Astrocyte (in vitro differentiated cells and primary cell): ENCODE measurements around the gene SDHAF3. TPM values are rescaled to one million over a fixed set of nuclear protein-coding genes. Genes with fewer than 3 reads are reported as not detected.

Source experiments
- DNase-seq: peaks from one replicate; pipeline ENCODE4 v3.0.0-alpha.2; 2010; ENCODE audit warnings: low read depth
- FAIRE-seq: peaks from 2 replicates; lab custom pipeline; 2011; peaks lifted over from hg19 to GRCh38; lab: Jason Lieb, UNC
- H2AFZ ChIP-seq: 2 replicates; pipeline ENCODE4 v1.6.0; 2012; ENCODE audit warnings: low read depth, low read length, inconsistent platforms
- H3K27ac ChIP-seq: 2 replicates; pipeline ENCODE4 v1.5.1; 2011; ENCODE audit warnings: low read depth, low read length, inconsistent platforms
- H3K27me3 ChIP-seq: 2 replicates; pipeline ENCODE4 v1.6.0; 2011; ENCODE audit warnings: low read length, inconsistent platforms; ENCODE audit not compliant: insufficient read depth
- H3K36me3 ChIP-seq: 2 replicates; pipeline ENCODE4 v1.5.1; 2011; ENCODE audit warnings: low read length, inconsistent platforms; ENCODE audit not compliant: insufficient read depth
- H3K4me1 ChIP-seq: 2 replicates; pipeline ENCODE4 v1.5.1; 2011; ENCODE audit warnings: low read length, inconsistent platforms; ENCODE audit not compliant: insufficient read depth
- H3K4me2 ChIP-seq: 2 replicates; pipeline ENCODE4 v1.6.0; 2012; ENCODE audit warnings: low read length, inconsistent platforms
- H3K4me3 ChIP-seq: 2 replicates; pipeline ENCODE4 v1.5.1; 2011; ENCODE audit warnings: low read depth, mild to moderate bottlenecking, low read length, inconsistent platforms; ENCODE audit not compliant: insufficient read depth
- H3K79me2 ChIP-seq: 2 replicates; pipeline ENCODE4 v1.6.0; 2012; ENCODE audit warnings: mild to moderate bottlenecking, low read length, inconsistent platforms; ENCODE audit not compliant: insufficient read depth
- H3K9ac ChIP-seq: 2 replicates; pipeline ENCODE4 v1.6.0; 2012; ENCODE audit warnings: mild to moderate bottlenecking, low read length, inconsistent platforms
- H3K9me3 ChIP-seq: 2 replicates; pipeline ENCODE4 v1.5.1; 2012; ENCODE audit warnings: low read depth, mild to moderate bottlenecking, low read length, inconsistent platforms; ENCODE audit not compliant: insufficient read depth
- H4K20me1 ChIP-seq: 2 replicates; pipeline ENCODE4 v1.6.0; 2012; ENCODE audit warnings: low read length, inconsistent platforms; ENCODE audit not compliant: insufficient read depth
- H3K27ac Mint-ChIP-seq: one replicate; pipeline ENCODE4 v1.8.0; 2021; ENCODE audit warnings: mild to moderate bottlenecking, mixed read lengths; ENCODE audit not compliant: unreplicated experiment
- H3K27me3 Mint-ChIP-seq: one replicate; pipeline ENCODE4 v1.8.0; 2021; ENCODE audit warnings: low read depth, mixed read lengths; ENCODE audit not compliant: unreplicated experiment
- H3K36me3 Mint-ChIP-seq: one replicate; pipeline ENCODE4 v1.8.0; 2021; ENCODE audit warnings: low read depth, mixed read lengths; ENCODE audit not compliant: unreplicated experiment
- H3K4me1 Mint-ChIP-seq: one replicate; pipeline ENCODE4 v1.8.0; 2021; ENCODE audit warnings: low read depth, mixed read lengths; ENCODE audit not compliant: unreplicated experiment
- H3K4me3 Mint-ChIP-seq: one replicate; pipeline ENCODE4 v1.8.0; 2021; ENCODE audit warnings: mild to moderate bottlenecking, moderate library complexity, mixed read lengths; ENCODE audit not compliant: unreplicated experiment
- H3K9me3 Mint-ChIP-seq: one replicate; pipeline ENCODE4 v1.8.0; 2021; ENCODE audit warnings: mild to moderate bottlenecking, mixed read lengths; ENCODE audit not compliant: unreplicated experiment
- EZH2 ChIP-seq: IDR thresholded peaks from 2 replicates; pipeline ENCODE4 v1.6.1; 2012; ENCODE audit warnings: mild to moderate bottlenecking, low read length, inconsistent platforms; ENCODE audit not compliant: insufficient read depth
- total RNA-seq: library from RNA; stranded (reverse); gene quantifications from 2 replicates; pipeline ENCODE4 v1.2.1, GENCODE V29; 2021
- TF ChIP-seq, protein P1 (sequence below): IDR thresholded peaks from 2 replicates; pipeline ENCODE4 v1.5.1; 2011; ENCODE audit warnings: low read depth, mild to moderate bottlenecking, inconsistent platforms, low read length, moderate library complexity; ENCODE audit not compliant: insufficient read depth

The SDHAF3 gene
- total RNA-seq, 1 donor from 2014 or later: 10.8 TPM

GRCh38 chr7:97078023-97078969, 39.2 kb upstream of the SDHAF3 start:
- H3K79me2 ChIP-seq: no peaks in the 10 kb centered on the region
- Mint-ChIP-seq H3K27ac (no peak overlapping the region), H3K27me3 (no peaks in the 10 kb centered on the region), H3K4me1 (peaks cover 6% of the 10 kb centered on the region), H3K4me3 (no peak overlapping the region), H3K36me3 (peaks cover 2% of the 10 kb centered on the region), H3K9me3 (no peaks in the 10 kb centered on the region)
- H3K27ac ChIP-seq: no peak overlapping the region
- H4K20me1 ChIP-seq: no peaks in the 10 kb centered on the region
- H3K4me3 ChIP-seq: no peak overlapping the region
- H3K4me2 ChIP-seq: no peak overlapping the region
- H3K36me3 ChIP-seq: no peaks in the 10 kb centered on the region
- no peak overlapping the region for H3K9ac ChIP-seq
- no peaks in the 10 kb centered on the region for H3K4me1 ChIP-seq
- TF ChIP-seq EZH2: no peak
- TF ChIP-seq, protein P1, sequence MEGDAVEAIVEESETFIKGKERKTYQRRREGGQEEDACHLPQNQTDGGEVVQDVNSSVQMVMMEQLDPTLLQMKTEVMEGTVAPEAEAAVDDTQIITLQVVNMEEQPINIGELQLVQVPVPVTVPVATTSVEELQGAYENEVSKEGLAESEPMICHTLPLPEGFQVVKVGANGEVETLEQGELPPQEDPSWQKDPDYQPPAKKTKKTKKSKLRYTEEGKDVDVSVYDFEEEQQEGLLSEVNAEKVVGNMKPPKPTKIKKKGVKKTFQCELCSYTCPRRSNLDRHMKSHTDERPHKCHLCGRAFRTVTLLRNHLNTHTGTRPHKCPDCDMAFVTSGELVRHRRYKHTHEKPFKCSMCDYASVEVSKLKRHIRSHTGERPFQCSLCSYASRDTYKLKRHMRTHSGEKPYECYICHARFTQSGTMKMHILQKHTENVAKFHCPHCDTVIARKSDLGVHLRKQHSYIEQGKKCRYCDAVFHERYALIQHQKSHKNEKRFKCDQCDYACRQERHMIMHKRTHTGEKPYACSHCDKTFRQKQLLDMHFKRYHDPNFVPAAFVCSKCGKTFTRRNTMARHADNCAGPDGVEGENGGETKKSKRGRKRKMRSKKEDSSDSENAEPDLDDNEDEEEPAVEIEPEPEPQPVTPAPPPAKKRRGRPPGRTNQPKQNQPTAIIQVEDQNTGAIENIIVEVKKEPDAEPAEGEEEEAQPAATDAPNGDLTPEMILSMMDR: no peak
- DNase-seq (no peak), FAIRE-seq (no peak)
- no peaks in the 10 kb centered on the region for H3K27me3 ChIP-seq
- H3K9me3 ChIP-seq: no peaks in the 10 kb centered on the region
- no peak overlapping the region for H2AFZ ChIP-seq

- Mint-ChIP-seq H3K9me3 (no peaks in the 10 kb centered on the region), H3K27ac (no peak overlapping the region), H3K27me3 (no peaks in the 10 kb centered on the region), H3K4me3 (no peak overlapping the region), H3K4me1 (peaks cover 6% of the 10 kb centered on the region), H3K36me3 (peaks cover 2% of the 10 kb centered on the region)
- Histone ChIP-seq H3K27me3 (no peaks in the 10 kb centered on the region), H3K36me3 (no peaks in the 10 kb centered on the region), H3K27ac (no peak overlapping the region), H3K4me1 (no peaks in the 10 kb centered on the region), H3K79me2 (no peaks in the 10 kb centered on the region), H3K9me3 (no peaks in the 10 kb centered on the region), H3K9ac (no peak overlapping the region), H4K20me1 (no peaks in the 10 kb centered on the region), H3K4me2 (no peak overlapping the region), H3K4me3 (no peak overlapping the region), H2AFZ (no peak overlapping the region)
- FAIRE-seq (no peak), DNase-seq (no peak)
- TF ChIP-seq, protein P1: no peak
- TF ChIP-seq EZH2: no peak
Measured at GRCh38 chr7:97079300-97079699, 38.2 kb upstream of the SDHAF3 start.
